Nephron progenitor cell (in vitro differentiated cells): Measurements from ENCODE around the gene CKMT2.

Experiments
- DNase-seq: peaks from one replicate; pipeline ENCODE4 v3.0.0; 2021
- H3K27ac Mint-ChIP-seq: 2 replicates; pipeline ENCODE4 v1.8.0; 2021; ENCODE audit warnings: mild to moderate bottlenecking, moderate library complexity, mixed read lengths
- H3K27me3 Mint-ChIP-seq: 2 replicates; pipeline ENCODE4 v1.8.0; 2021; ENCODE audit warnings: mild to moderate bottlenecking, low read depth, mixed read lengths; ENCODE audit not compliant: poor library complexity
- H3K36me3 Mint-ChIP-seq: 2 replicates; pipeline ENCODE4 v1.8.0; 2021; ENCODE audit warnings: low read depth, mixed read lengths
- H3K4me1 Mint-ChIP-seq: 2 replicates; pipeline ENCODE4 v1.8.0; 2021; ENCODE audit warnings: mixed read lengths
- H3K4me3 Mint-ChIP-seq: 2 replicates; pipeline ENCODE4 v1.8.0; 2021; ENCODE audit warnings: mild to moderate bottlenecking, moderate library complexity, mixed read lengths
- H3K9me3 Mint-ChIP-seq: 2 replicates; pipeline ENCODE4 v1.8.0; 2021; ENCODE audit warnings: mild to moderate bottlenecking, moderate library complexity, mixed read lengths
- CTCF ChIP-seq: fragments of 200-600 bp; sonication (generic); IDR thresholded peaks from 2 replicates; pipeline ENCODE4 v1.5.0; 2021; ENCODE audit warnings: antibody characterized with exemption

Gene CKMT2

GRCh38 chr5:81313686-81314085 is 80.6 kb downstream of the CKMT2 start:
- no peak for DNase-seq
- Mint-ChIP-seq H3K4me1 (no peaks in the 10 kb centered on the region), H3K36me3 (peaks cover 13% of the 10 kb centered on the region)

DNA sequence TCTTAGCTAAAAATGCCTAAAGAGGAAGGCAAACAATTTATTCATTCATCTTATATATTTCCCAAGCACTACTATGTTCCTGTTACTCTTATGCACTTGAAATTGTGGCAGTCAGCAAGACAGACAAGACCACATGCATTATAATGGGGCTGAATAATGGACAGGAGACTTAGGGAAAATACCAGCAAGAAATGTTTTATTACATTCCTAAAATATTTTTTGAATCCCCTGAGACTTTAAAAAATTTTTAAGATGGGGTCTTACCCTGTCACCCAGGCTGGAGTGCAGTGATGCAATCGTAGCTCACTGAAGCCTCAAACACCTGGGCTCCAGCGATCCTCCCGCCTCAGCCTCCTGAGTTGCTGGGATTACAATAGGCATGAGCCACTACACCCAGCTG is 81.5 kb downstream of the CKMT2 start:
- no peak for TF ChIP-seq CTCF
- DNase-seq, result no peak
- no peaks in the 10 kb centered on the region for H3K9me3 Mint-ChIP-seq
- no peaks in the 10 kb centered on the region for H3K4me1 Mint-ChIP-seq
- H3K4me3 Mint-ChIP-seq, result no peak overlapping the region
- H3K27me3 Mint-ChIP-seq, result no peaks in the 10 kb centered on the region
- H3K27ac Mint-ChIP-seq, result no peak overlapping the region
- peaks cover 6% of the 10 kb centered on the region for H3K36me3 Mint-ChIP-seq

More at GRCh38 chr5:81313686-81314085, 80.6 kb downstream of the CKMT2 start:
- H3K4me3 Mint-ChIP-seq, result no peak overlapping the region
- H3K27ac Mint-ChIP-seq, result no peak overlapping the region
- H3K9me3 Mint-ChIP-seq, result no peaks in the 10 kb centered on the region
- H3K27me3 Mint-ChIP-seq, result no peaks in the 10 kb centered on the region
- no peak for TF ChIP-seq CTCF

DNA sequence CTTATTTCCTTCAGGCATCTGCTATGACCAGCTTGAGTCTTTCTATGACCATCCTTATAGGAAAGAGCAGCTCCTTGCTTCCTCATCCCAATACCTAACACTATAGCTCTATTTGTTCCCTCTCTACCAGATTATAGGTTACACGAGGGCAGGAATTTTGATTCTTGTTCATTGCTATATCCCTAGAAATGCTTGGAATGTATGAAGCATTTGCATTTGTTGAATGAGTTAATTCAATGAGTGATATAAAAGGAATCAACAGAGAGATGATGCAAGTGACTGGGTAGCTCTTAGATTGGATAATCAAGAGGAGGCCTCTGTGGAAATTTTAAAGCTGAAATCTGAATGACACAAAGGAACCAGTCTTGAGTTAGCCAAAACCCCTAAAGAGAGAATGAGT is 82.2 kb downstream of the CKMT2 start:
- DNase-seq, result no peak
- no peaks in the 10 kb centered on the region for H3K4me1 Mint-ChIP-seq
- peaks cover 6% of the 10 kb centered on the region for H3K36me3 Mint-ChIP-seq
- no peaks in the 10 kb centered on the region for H3K9me3 Mint-ChIP-seq
- no peak for TF ChIP-seq CTCF
- no peak overlapping the region for H3K27ac Mint-ChIP-seq
- no peak overlapping the region for H3K4me3 Mint-ChIP-seq
- H3K27me3 Mint-ChIP-seq, result no peaks in the 10 kb centered on the region

DNA sequence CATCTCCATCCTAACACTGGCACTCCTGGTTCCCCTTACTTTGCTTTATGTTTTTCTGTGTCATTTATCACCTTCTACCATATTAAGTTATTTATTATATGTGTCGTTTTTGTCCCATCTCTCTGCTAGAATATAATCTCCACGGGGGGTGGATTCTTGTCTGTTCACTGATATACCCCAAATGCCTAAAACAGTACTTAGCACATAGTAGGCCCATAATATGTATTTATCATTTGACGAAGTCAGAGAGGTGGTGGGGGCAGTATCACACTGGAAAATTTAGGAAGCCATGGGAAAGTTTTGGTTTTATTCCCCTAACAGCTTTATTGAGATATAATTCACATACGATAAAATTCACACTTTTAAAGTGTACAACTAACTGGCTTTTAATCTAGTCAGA is 82.7 kb downstream of the CKMT2 start:
- no peak for DNase-seq
- TF ChIP-seq CTCF, result no peak
- Mint-ChIP-seq H3K36me3 (peaks cover 6% of the 10 kb centered on the region), H3K9me3 (no peaks in the 10 kb centered on the region), H3K27ac (no peak overlapping the region), H3K4me1 (no peaks in the 10 kb centered on the region), H3K27me3 (no peaks in the 10 kb centered on the region), H3K4me3 (no peak overlapping the region)
